DMS53 (cell line): ENCODE results near the gene RAB3B.

Experiments
- DNase-seq: peaks from one replicate; lab custom pipeline; 2025; lab: John Stamatoyannopoulos, UW

The RAB3B gene

DNA sequence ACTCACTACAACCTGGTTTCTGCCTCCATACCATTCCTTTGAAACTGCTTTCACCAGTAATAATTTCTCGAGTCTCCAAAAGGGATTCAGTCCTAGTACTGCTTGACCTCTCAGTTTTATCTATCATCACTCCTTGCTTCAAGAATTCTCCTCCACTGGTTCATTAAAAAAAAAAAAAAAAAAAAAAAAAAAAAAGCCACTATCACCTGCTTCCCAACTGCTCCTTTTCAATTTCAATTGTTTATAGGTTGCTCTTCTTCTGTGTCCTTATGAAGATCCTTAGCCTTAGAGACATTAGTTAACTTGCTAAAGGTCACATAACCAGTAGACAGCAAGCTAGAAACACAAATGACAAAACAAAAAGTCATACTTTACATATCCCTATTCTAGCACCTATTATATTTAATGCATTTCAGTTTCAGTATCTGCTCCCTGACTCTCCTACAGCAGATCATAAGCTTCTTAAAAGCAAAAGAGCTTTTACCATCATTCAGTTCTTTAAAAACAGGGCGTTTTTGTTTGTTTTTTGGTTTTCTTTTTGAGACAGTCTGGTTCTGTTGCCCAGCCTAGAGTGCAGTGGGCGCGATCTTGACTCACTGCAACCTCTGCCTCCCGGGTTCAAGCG, 119.0 kb downstream of the RAB3B start:
- no peak for DNase-seq

- DNase-seq = no peak
Observed at GRCh38 chr1:51870603-51871350, 119.7 kb downstream of the RAB3B start.

GRCh38 chr1:51867479-51868232, 122.8 kb downstream of the RAB3B start:
- no peak for DNase-seq

DNA sequence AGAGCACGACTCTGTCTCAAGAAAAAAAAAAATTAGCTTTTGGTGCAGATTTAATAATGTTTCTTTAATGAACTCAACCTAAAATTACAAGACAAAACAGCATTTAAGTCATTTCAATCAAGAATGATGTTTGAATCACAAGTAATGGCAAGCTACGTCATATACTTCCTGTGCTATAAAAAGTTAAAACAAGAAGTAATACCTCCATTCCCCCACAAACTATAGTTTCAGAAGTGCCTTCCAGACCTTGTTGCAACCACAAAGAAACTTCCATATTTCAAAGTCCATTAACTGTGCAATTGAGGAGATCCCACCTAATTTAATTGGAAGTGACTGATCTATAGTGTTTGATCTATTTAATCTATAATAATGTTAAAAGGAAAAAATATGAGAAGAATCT, 127.1 kb downstream of the RAB3B start:
- DNase-seq = no peak

- DNase-seq = no peak
Observed at GRCh38 chr1:51861669-51862068, 128.8 kb downstream of the RAB3B start.

DNA sequence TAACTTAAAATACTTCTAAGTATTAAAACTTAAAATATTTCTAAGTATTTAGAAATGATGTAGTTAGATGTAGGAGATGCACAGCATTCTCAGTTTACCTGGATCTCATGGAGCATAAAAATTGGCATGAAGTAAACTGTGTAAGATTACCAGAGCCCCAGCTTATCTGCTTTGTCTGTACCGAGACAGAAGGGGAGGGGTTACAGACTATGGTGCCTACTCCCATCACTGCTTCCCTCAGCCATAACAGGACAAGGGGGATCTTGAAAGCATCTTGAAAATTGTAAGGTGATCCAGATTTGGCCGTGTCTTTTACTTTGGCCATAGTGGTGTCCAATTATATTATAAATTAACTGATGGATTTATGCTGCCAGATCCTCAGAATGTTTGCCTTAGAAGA, 130.8 kb downstream of the RAB3B start:
- DNase-seq = no peak

DNA sequence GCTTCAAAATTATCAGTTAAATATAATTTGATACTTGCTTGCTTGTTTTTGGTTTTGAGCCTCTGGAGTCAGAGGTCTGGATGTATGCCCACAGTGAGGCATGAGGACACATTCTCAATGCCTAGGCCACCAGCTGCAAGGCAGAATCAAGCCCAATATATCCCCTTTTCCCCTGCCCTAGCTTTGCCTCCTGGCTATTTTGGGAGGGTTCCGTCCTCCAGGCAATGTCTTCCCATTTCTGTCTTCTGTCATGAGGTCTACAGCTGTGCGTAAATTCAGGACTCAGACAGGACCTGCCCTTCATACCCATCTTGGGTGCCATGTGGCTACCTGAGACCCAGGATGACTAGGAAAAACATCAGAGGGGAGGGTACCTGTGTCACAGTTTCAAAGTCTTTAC, 131.2 kb downstream of the RAB3B start:
- DNase-seq = no peak

DNA sequence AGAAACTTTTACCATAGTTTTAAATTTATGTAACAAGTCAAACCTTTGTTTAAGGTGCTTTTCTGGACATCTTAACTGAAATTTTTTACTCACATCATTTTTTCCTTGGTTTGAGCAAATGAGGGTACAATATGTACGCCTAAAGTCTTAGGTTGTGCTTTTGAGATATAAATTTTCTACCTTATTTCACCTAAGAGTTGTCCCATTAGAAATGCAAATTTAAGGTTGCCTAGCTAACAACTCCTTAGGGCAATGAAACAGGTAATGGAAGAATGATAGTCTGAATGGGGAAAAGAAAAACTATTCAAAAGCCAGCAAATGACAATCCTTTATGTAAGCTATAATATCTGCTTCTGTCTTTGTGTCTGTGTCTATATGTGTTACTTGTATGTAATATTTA, 131.6 kb downstream of the RAB3B start:
- no peak for DNase-seq
